OCI-LY3 (cell line): ENCODE results near the gene SMIM41.

Source experiments
- EZH2phosphoT487 ChIP-seq: fragments of 200-600 bp; shearing (Covaris generic); IDR thresholded peaks from 2 replicates; pipeline ENCODE4 v1.6.1; 2018; ENCODE audit warnings: antibody characterized with exemption, mixed run types, low read depth
- TF ChIP-seq, protein P1 (sequence below): fragments of 200-600, 300-600 bp; sonication (generic); IDR thresholded peaks from 2 replicates; pipeline ENCODE4 v1.5.1; 2014; ENCODE audit warnings: antibody characterized with exemption, low read length, low read depth

DNA sequence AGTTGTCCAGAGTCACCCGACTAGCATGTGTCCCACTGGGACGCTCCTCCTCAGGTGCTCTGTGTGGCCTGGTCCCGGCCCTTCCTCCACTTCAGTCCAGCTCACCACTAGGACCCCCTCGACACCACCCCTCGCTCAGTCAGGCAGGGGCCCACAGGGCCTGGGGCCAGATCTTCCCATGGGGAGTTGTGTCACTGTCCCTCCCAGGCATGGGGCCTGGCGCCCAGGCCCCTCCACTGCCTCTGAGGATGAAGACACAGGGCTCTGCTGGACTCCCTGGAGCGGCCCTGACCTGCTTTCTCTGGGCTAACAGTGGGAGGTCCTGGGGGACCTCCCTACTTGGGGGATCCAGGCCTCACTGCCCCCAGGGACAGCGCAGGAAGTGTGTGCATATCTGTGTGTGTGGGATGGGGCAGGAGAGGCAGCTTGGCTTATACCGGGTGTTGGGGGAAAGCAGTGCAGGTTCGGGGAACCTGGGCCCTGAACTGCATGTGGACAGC, 68.5 kb downstream of the SMIM41 start:
- TF ChIP-seq, protein P1, sequence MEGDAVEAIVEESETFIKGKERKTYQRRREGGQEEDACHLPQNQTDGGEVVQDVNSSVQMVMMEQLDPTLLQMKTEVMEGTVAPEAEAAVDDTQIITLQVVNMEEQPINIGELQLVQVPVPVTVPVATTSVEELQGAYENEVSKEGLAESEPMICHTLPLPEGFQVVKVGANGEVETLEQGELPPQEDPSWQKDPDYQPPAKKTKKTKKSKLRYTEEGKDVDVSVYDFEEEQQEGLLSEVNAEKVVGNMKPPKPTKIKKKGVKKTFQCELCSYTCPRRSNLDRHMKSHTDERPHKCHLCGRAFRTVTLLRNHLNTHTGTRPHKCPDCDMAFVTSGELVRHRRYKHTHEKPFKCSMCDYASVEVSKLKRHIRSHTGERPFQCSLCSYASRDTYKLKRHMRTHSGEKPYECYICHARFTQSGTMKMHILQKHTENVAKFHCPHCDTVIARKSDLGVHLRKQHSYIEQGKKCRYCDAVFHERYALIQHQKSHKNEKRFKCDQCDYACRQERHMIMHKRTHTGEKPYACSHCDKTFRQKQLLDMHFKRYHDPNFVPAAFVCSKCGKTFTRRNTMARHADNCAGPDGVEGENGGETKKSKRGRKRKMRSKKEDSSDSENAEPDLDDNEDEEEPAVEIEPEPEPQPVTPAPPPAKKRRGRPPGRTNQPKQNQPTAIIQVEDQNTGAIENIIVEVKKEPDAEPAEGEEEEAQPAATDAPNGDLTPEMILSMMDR = no peak
- TF ChIP-seq EZH2phosphoT487 = no peak
